ENCODE measurements around the gene TRIP12. TPM values are rescaled to one million over a fixed set of nuclear protein-coding genes. Genes with fewer than 3 reads are reported as not detected.

TRIP12 gene
- total and polyA plus RNA-seq, 2 experiments from 2014 or later: 21.5 to 133 TPM

- Histone ChIP-seq H3K79me2 (replicated peaks; ENCODE audit: insufficient read depth) (peaks cover 17% of the 10 kb centered on the region; the same call in 1 of the 2 replicates), H3K4me1 (ENCODE audit: insufficient read depth) (no peaks in the 10 kb centered on the region), H3K4me2 (no peak overlapping the region), H3F3A (replicated peaks; ENCODE audit: low read depth) (no peaks in the 10 kb centered on the region), H3K36me3 (ENCODE audit: insufficient read depth) (no peaks in the 10 kb centered on the region), H4K20me1 (replicated peaks; ENCODE audit: insufficient read depth) (no peaks in the 10 kb centered on the region; the same call in 1 of the 2 replicates), H3K27ac (ENCODE audit: low read depth) (no peak overlapping the region), H2AFZ (no peak overlapping the region), H3K4me3 (no peak overlapping the region), H3K9me2 (ENCODE audit: insufficient read depth) (no peaks in the 10 kb centered on the region), H3K27me3 (ENCODE audit: insufficient read depth) (no peaks in the 10 kb centered on the region)
- TF ChIP-seq ETS1 (IDR thresholded peaks at IDR 0.05): no peak
- TF ChIP-seq POLR2AphosphoS5 (IDR thresholded peaks at IDR 0.05; ENCODE audit: low read depth): no peak
- TF ChIP-seq EZH2phosphoT487 (IDR thresholded peaks at IDR 0.05; ENCODE audit: unreplicated experiment): no peak
- TF ChIP-seq NANOG (IDR thresholded peaks at IDR 0.05; ENCODE audit: borderline replicate concordance): no peak
- TF ChIP-seq ZNF462 (CRISPR knock-in tag; IDR thresholded peaks at IDR 0.05): no peak
- TF ChIP-seq REST (IDR thresholded peaks at IDR 0.05; ENCODE audit: unreplicated experiment): no peak
- TF ChIP-seq CREB1 (CRISPR knock-in tag; IDR thresholded peaks at IDR 0.05; ENCODE audit: low read depth): no peak
- TF ChIP-seq STAT1 (IDR thresholded peaks at IDR 0.05; ENCODE audit: unreplicated experiment): no peak
- no peak for TF ChIP-seq ZNF331 (CRISPR knock-in tag; IDR thresholded peaks at IDR 0.05; ENCODE audit: low read depth)
- no peak for TF ChIP-seq CTCF (conservative IDR thresholded peaks at IDR 0.05; ENCODE audit: low read depth in 2 of 2)
- TF ChIP-seq ZNF114 (CRISPR knock-in tag; IDR thresholded peaks at IDR 0.05): no peak
- no peak for TF ChIP-seq JUNB (IDR thresholded peaks at IDR 0.05; ENCODE audit: unreplicated experiment)
- TF ChIP-seq EZH2 (IDR thresholded peaks at IDR 0.05; ENCODE audit: low read depth, unreplicated experiment): no peak
- peaks cover 10% of the 10 kb centered on the region; the same call in 2 of the 3 replicates for H3K36me3 Mint-ChIP-seq (ENCODE audit: low read depth)
- H3K27me3 Mint-ChIP-seq (ENCODE audit: insufficient read depth, low read depth, poor library complexity): no peaks in the 10 kb centered on the region
- H3K4me3 Mint-ChIP-seq: no peak overlapping the region
- H3K27ac Mint-ChIP-seq: no peak overlapping the region
- H3K9me3 Mint-ChIP-seq: no peaks in the 10 kb centered on the region
- DNase-seq (ENCODE audit: low spot score): no peak
- no peak for ATAC-seq
- no peaks in the 10 kb centered on the region for H3K4me1 Mint-ChIP-seq
Measured at GRCh38 chr2:229931241-229931640, 9.4 kb upstream of the TRIP12 start.

Measured in GM23338 (cell line).